Duodenal mucosa (tissue), 2 donors: ENCODE results near the gene DCAF11.
A peak's percentile ranks its signal among the peaks of the same experiment; 100 is the strongest.
"Not testable (repeated sequence)": the region's sequence is repeated elsewhere in the genome, so short reads cannot be mapped to it uniquely, and the experiment has no call there.

ENCODE experiments used
- H3K27ac ChIP-seq: one replicate; pipeline ENCODE4 v1.7.0; 2013; ENCODE audit warnings: low read depth, low read length
- H3K27me3 ChIP-seq, 2 donors: one replicate each; pipeline ENCODE4 v1.7.0; 2013; ENCODE audit warnings: low read length in 2 of 2, control low read depth in 1 of 2; ENCODE audit not compliant: insufficient read depth in 2 of 2, control insufficient read depth in 1 of 2
- H3K36me3 ChIP-seq, 2 donors: one replicate each; pipeline ENCODE4 v1.7.0; 2013; ENCODE audit warnings: low read length in 2 of 2, control low read depth in 1 of 2; ENCODE audit not compliant: insufficient read depth in 2 of 2, control insufficient read depth in 1 of 2
- H3K4me1 ChIP-seq, 2 donors: one replicate each; pipeline ENCODE4 v1.7.0; 2013; ENCODE audit warnings: low read length in 2 of 2, control low read depth in 1 of 2; ENCODE audit not compliant: insufficient read depth in 2 of 2, control insufficient read depth in 1 of 2
- H3K4me3 ChIP-seq, 2 donors: one replicate each; pipeline ENCODE4 v1.7.0; 2013; ENCODE audit warnings: low read length in 2 of 2, low read depth in 1 of 2
- H3K9ac ChIP-seq, 2 donors: one replicate each; pipeline ENCODE4 v1.7.0; 2013; ENCODE audit warnings: low read length in 2 of 2, low read depth in 1 of 2
- H3K9me3 ChIP-seq, 2 donors: one replicate each; pipeline ENCODE4 v1.7.0; 2013; ENCODE audit warnings: low read length in 2 of 2, control low read depth in 1 of 2; ENCODE audit not compliant: control insufficient read depth in 1 of 2

Gene DCAF11

DNA sequence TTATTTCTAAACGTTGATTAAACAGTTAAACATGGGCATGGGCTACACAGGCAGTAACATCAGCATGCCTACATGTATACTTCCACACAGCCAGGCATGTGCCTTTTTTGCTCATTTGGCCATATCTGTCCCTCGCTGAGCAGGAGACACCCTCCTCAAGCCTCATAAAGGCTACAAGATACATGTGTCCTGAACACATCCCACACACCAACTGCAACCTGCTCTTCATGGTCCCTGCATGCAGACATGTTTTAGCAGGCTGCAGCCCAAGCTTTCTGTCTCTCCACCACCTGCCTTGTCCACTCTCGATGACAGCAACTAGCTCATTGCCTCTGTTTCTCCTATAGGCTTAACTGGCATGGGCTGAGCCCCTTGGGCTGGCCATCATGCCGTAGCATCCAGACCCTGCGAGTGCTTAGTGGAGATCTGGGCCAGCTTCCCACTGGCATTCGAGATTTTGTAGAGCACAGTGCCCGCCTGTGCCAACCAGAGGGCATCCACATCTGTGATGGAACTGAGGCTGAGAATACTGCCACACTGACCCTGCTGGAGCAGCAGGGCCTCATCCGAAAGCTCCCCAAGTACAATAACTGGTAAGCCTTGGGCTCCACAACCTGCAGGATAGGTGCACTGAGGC, 17.9 kb upstream of the DCAF11 start:
- Histone ChIP-seq H3K36me3 (peaks cover 37 to 44% of the 10 kb centered on the region in 2 donors), H3K27ac (no peak overlapping the region), H3K4me3 (peak overlapping the region; percentile 4 to 5), H3K27me3 (no peaks in the 10 kb centered on the region), H3K4me1 (peaks cover 38 to 42% of the 10 kb centered on the region in 2 donors), H3K9me3 (no peaks in the 10 kb centered on the region), H3K9ac (peak overlapping the region in 1 of 2 donors; percentile 28)

GRCh38 chr14:24098229-24098926, 16.2 kb upstream of the DCAF11 start:
- Histone ChIP-seq H3K9me3 (no peaks in the 10 kb centered on the region), H3K36me3 (peaks cover 50 to 59% of the 10 kb centered on the region in 2 donors), H3K4me3 (no peak overlapping the region), H3K4me1 (peaks cover 23 to 28% of the 10 kb centered on the region in 2 donors), H3K27me3 (no peaks in the 10 kb centered on the region), H3K27ac (no peak overlapping the region), H3K9ac (peak overlapping the region in 1 of 2 donors; percentile 6)

GRCh38 chr14:24098927-24099813, 15.4 kb upstream of the DCAF11 start:
- Histone ChIP-seq H3K9me3 (no peaks in the 10 kb centered on the region), H3K36me3 (peaks cover 57 to 67% of the 10 kb centered on the region in 2 donors), H3K4me1 (peaks cover 21 to 28% of the 10 kb centered on the region in 2 donors), H3K27ac (no peak overlapping the region), H3K4me3 (no peak overlapping the region), H3K9ac (no peak overlapping the region), H3K27me3 (no peaks in the 10 kb centered on the region)

DNA sequence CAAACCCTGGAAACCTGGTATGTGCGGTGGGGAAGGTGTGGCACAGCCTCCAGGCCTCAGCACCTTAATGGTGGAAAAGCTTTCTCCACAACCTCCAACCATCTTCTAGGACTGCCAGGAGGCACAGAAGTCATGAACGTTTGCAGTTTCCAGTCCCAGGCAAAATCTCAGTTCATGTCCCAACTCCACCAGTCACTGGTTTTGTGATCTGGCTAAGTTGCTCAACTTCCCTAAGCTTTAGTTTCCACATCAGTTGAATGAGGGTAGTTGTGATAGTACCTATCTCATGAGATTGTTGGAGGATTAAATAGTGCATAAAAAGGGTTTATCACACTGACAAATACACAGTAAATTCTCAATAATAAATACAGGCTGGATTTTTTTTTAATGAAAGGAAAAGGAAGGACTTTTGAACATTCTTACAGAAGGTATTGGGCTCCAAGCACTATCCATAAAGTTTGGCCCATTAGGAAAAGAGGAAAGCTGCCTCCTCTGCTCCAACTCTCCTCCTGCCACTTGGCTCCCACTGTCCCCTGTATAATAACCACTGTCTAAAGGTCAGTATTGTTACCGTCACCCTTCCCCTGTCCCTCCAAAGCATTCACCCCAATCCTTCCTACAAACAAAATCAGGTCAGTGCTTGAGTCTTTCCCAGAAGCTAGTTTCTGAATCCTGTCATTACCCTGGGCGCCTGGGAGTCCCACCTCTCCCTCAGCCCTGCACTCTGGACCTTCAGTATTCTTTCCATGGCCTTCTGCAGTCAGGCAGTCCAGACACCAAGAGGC, 14.2 kb upstream of the DCAF11 start:
- no peaks in the 10 kb centered on the region for H3K27me3 ChIP-seq
- peaks cover 57 to 72% of the 10 kb centered on the region in 2 donors for H3K36me3 ChIP-seq
- no peak overlapping the region for H3K27ac ChIP-seq
- H3K9me3 ChIP-seq: no peaks in the 10 kb centered on the region
- no peak overlapping the region for H3K4me3 ChIP-seq
- peaks cover 15 to 22% of the 10 kb centered on the region in 2 donors for H3K4me1 ChIP-seq
- H3K9ac ChIP-seq: no peak overlapping the region

- H3K9me3 ChIP-seq: no peaks in the 10 kb centered on the region
- H3K27me3 ChIP-seq: no peaks in the 10 kb centered on the region
- H3K36me3 ChIP-seq: peaks cover 57 to 72% of the 10 kb centered on the region in 2 donors
- no peak overlapping the region for H3K27ac ChIP-seq
- H3K9ac ChIP-seq: no peak overlapping the region
- H3K4me1 ChIP-seq: peaks cover 9 to 17% of the 10 kb centered on the region in 2 donors
- no peak overlapping the region for H3K4me3 ChIP-seq
Observed at GRCh38 chr14:24100982-24101494, 13.5 kb upstream of the DCAF11 start.

- Histone ChIP-seq H3K4me1 (peaks cover 5 to 19% of the 10 kb centered on the region in 2 donors), H3K27ac (no peak overlapping the region), H3K27me3 (no peaks in the 10 kb centered on the region), H3K4me3 (no peak overlapping the region), H3K9me3 (no peaks in the 10 kb centered on the region), H3K9ac (no peak overlapping the region), H3K36me3 (peaks cover 57 to 64% of the 10 kb centered on the region in 2 donors)
Observed at GRCh38 chr14:24102357-24103048, 12.1 kb upstream of the DCAF11 start.

GRCh38 chr14:24103451-24103850, 11.1 kb upstream of the DCAF11 start:
- no peaks in the 10 kb centered on the region for H3K9me3 ChIP-seq
- H3K27ac ChIP-seq: no peak overlapping the region
- no peak overlapping the region for H3K9ac ChIP-seq
- H3K36me3 ChIP-seq: peaks cover 49 to 56% of the 10 kb centered on the region in 2 donors
- no peaks in the 10 kb centered on the region for H3K27me3 ChIP-seq
- H3K4me1 ChIP-seq: peaks cover 3 to 12% of the 10 kb centered on the region in 2 donors
- H3K4me3 ChIP-seq: no peak overlapping the region

DNA sequence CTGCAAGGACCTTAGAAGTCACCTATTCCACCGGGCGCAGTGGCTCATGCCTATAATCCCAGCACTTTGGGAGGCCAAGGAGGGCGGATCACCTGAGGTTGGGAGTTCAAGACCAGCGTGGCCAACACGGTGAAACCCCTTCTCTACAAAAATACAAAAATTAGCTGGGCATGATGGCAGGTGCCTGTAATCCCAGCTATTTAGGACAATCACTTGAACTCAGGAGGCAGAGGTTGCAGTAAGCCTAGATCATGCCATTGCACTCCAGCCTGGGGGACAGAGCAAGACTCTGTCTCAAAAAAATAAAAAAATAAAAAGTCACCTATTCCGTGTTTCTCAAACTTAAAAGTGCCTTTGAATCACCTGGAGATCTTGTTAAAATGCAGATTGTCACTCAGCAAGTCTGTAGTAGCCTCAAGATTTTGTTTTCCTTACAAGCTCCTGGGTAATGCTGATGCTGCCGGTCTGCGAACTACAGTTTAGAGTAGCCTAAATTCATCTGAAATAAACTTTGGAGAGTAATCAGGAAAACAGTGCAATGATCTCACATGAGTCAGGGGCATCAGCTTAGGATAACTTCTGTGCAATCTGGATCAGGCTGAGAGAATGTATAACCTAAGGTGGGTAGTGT, 8.9 kb upstream of the DCAF11 start:
- not testable (repeated sequence) for H3K27me3 ChIP-seq, H3K4me3 ChIP-seq, H3K27ac ChIP-seq, H3K9ac ChIP-seq, H3K9me3 ChIP-seq
- H3K36me3 ChIP-seq: peaks cover 29 to 36% of the 10 kb centered on the region in 2 donors
- peaks cover 17 to 18% of the 10 kb centered on the region in 2 donors for H3K4me1 ChIP-seq
